Ascending aorta (tissue), 2 donors: Measurements from ENCODE around the gene MPG. TPM values are rescaled to one million over a fixed set of nuclear protein-coding genes. Genes with fewer than 3 reads are reported as not detected.

Source experiments
- DNase-seq, 2 donors: peaks; one replicate each; pipeline ENCODE4 v3.0.0-alpha.2; 2019; ENCODE audit warnings: low spot score in 2 of 2
- H3K27ac ChIP-seq, 2 donors: fragments of 200-600 bp; sonication (generic); one replicate each; pipeline ENCODE4 v1.5.1; 2016 to 2017; ENCODE audit warnings: mild to moderate bottlenecking in 1 of 2
- H3K27me3 ChIP-seq: fragments of 200-600 bp; sonication (generic); one replicate; pipeline ENCODE4 v1.5.1; 2017
- H3K36me3 ChIP-seq, 2 donors: fragments of 200-600 bp; sonication (generic); one replicate each; pipeline ENCODE4 v1.5.1; 2016
- H3K4me1 ChIP-seq, 2 donors: fragments of 200-600 bp; sonication (generic); one replicate each; pipeline ENCODE4 v1.5.1; 2016 to 2017; ENCODE audit warnings: mild to moderate bottlenecking in 1 of 2
- H3K4me3 ChIP-seq, 2 donors: fragments of 200-600 bp; sonication (generic); one replicate each; pipeline ENCODE4 v1.5.1; 2016 to 2017; ENCODE audit warnings: mild to moderate bottlenecking in 1 of 2
- H3K9me3 ChIP-seq, 2 donors: fragments of 200-600 bp; sonication (generic); one replicate each; pipeline ENCODE4 v1.5.1; 2016
- CTCF ChIP-seq, 3 experiments: fragments of 200-600 bp in 2 of 3; fragments of 450-650 bp in 1 of 3; sonication (generic) in 2 of 3; IDR thresholded peaks; one replicate each; pipeline ENCODE4 v1.5.1; 2016 to 2019; ENCODE audit warnings: antibody characterized with exemption in 3 of 3, mild to moderate bottlenecking in 1 of 3, moderate library complexity in 1 of 3
- intact Hi-C: fragments of 100-400 bp; cut with DNase I; formaldehyde crosslinking; loops from one replicate; pipeline ENCODE4 v1.15.1; 2023
- total RNA-seq: library from RNA; depleted of rRNA; stranded (reverse); fragments of >200 nt; gene quantifications from one replicate; pipeline ENCODE4 v1.1.0, GENCODE V29; 2016

MPG gene
- total RNA-seq, 1 donor from 2014 or later, result 406 TPM

GRCh38 chr16:83781-84615, 6.0 kb downstream of the MPG start:
- peak overlapping the region; percentile 84 to 87 for H3K27ac ChIP-seq
- no peaks in the 10 kb centered on the region for H3K27me3 ChIP-seq
- H3K4me3 ChIP-seq, result peak overlapping the region in 1 of 2 donors; percentile 3
- H3K4me1 ChIP-seq, result peaks cover 41 to 48% of the 10 kb centered on the region in 2 donors
- H3K9me3 ChIP-seq, result no peaks in the 10 kb centered on the region
- no peak for DNase-seq
- intact Hi-C loops, result loop anchor here (1.0 kb wide), 1 partner anchor 12 kb away; the partner anchor contains the start of gene RHBDF1
- H3K36me3 ChIP-seq, result peaks cover 50 to 57% of the 10 kb centered on the region in 2 donors
- no peak for TF ChIP-seq CTCF (IDR thresholded peaks at IDR 0.05)

GRCh38 chr16:84718-85406, 6.8 kb downstream of the MPG start:
- no peaks in the 10 kb centered on the region for H3K9me3 ChIP-seq
- peaks cover 33 to 39% of the 10 kb centered on the region in 2 donors for H3K4me1 ChIP-seq
- intact Hi-C loops, result loop anchor here (1.0 kb wide), 1 partner anchor 13 kb away; the partner anchor contains the start of gene RHBDF1
- no peaks in the 10 kb centered on the region for H3K27me3 ChIP-seq
- peak; percentile 84 to 96 for DNase-seq
- H3K27ac ChIP-seq, result peak overlapping the region; percentile 87 to 92
- peak overlapping the region in 1 of 2 donors; percentile 30 for H3K4me3 ChIP-seq
- peaks cover 53 to 60% of the 10 kb centered on the region in 2 donors for H3K36me3 ChIP-seq
- no peak for TF ChIP-seq CTCF (IDR thresholded peaks at IDR 0.05)

GRCh38 chr16:85407-85782, 7.4 kb downstream of the MPG start:
- H3K9me3 ChIP-seq, result no peaks in the 10 kb centered on the region
- DNase-seq, result no peak
- H3K4me3 ChIP-seq, result peak overlapping the region in 1 of 2 donors; percentile 30
- peaks cover 57 to 60% of the 10 kb centered on the region in 2 donors for H3K36me3 ChIP-seq
- peak overlapping the region; percentile 87 to 92 for H3K27ac ChIP-seq
- no peak for TF ChIP-seq CTCF (IDR thresholded peaks at IDR 0.05)
- H3K27me3 ChIP-seq, result no peaks in the 10 kb centered on the region
- peaks cover 33 to 38% of the 10 kb centered on the region in 2 donors for H3K4me1 ChIP-seq
- intact Hi-C loops, result no loop called here

- DNase-seq, result no peak
- intact Hi-C loops, result no loop called here
- Histone ChIP-seq H3K36me3 (peaks cover 57 to 59% of the 10 kb centered on the region in 2 donors), H3K4me3 (peak overlapping the region in 1 of 2 donors; percentile 30), H3K4me1 (peaks cover 33 to 38% of the 10 kb centered on the region in 2 donors), H3K9me3 (no peaks in the 10 kb centered on the region), H3K27me3 (no peaks in the 10 kb centered on the region), H3K27ac (peak overlapping the region; percentile 87 to 92)
- TF ChIP-seq CTCF (IDR thresholded peaks at IDR 0.05), result no peak
Measured at GRCh38 chr16:85865-86264, 7.8 kb downstream of the MPG start.

- Histone ChIP-seq H3K36me3 (peaks cover 56 to 57% of the 10 kb centered on the region in 2 donors), H3K4me3 (no peak overlapping the region)
Measured at GRCh38 chr16:86483-86952, 8.5 kb downstream of the MPG start.

More at GRCh38 chr16:86483-86952, 8.5 kb downstream of the MPG start:
- no peak for TF ChIP-seq CTCF (IDR thresholded peaks at IDR 0.05)
- H3K4me1 ChIP-seq, result peaks cover 33 to 43% of the 10 kb centered on the region in 2 donors
- DNase-seq, result no peak
- H3K9me3 ChIP-seq, result no peaks in the 10 kb centered on the region
- peak overlapping the region; percentile 87 to 92 for H3K27ac ChIP-seq
- intact Hi-C loops, result no loop called here
- no peaks in the 10 kb centered on the region for H3K27me3 ChIP-seq
